ENCODE results near the gene CASZ1.

GRCh38 chr1:10612436-10613160, 183.8 kb downstream of the CASZ1 start:
- TF ChIP-seq CTCF (IDR thresholded peaks at IDR 0.05) (no peak), POLR2A (IDR thresholded peaks at IDR 0.05) (no peak), POLR2AphosphoS5 (IDR thresholded peaks at IDR 0.05) (no peak), EP300 (IDR thresholded peaks at IDR 0.05) (no peak)

Data from stomach (tissue), 4 donors.